IMR-90 (cell line): ENCODE data around the gene MNAT1. TPM values are rescaled to one million over a fixed set of nuclear protein-coding genes. Genes with fewer than 3 reads are reported as not detected.

Experiments
- ATAC-seq: fragments of 200-7000 bp; cut with Tn5 transposase; 2 replicates; pipeline ENCODE4 v1.9.1; 2020; ENCODE audit warnings: low read depth, mild to moderate bottlenecking, moderate library complexity
- BruUV-seq: library from RNA; stranded (reverse); fragments of 400-500 nt; replicated peaks from 2 replicates; lab custom pipeline; 2021; lab: Mats Ljungman, UMichigan
- CTCF ChIA-PET: fragments of 300-600 bp; formaldehyde crosslinking; extraction: SDS; loops from one replicate; lab custom pipeline; 2021; ENCODE audit warnings: antibody characterized with exemption; lab: Yijun Ruan, JAX
- POLR2A ChIA-PET: fragments of 300-600 bp; sonication (Branson Sonifier 250); formaldehyde crosslinking; loops from one replicate; lab custom pipeline; 2022; ENCODE audit warnings: antibody characterized with exemption; ENCODE audit not compliant: unreplicated experiment; lab: Charles Lee
- DNase-seq: peaks from one replicate; pipeline ENCODE4 v3.0.0; 2013
- H2AFZ ChIP-seq: replicated peaks from 2 replicates; pipeline ENCODE3; 2013; ENCODE audit warnings: low read length, mild to moderate bottlenecking; ENCODE audit not compliant: poor library complexity
- H2AK5ac ChIP-seq: 2 replicates; pipeline ENCODE4 v1.6.1; 2013; ENCODE audit warnings: low read depth, low read length, inconsistent platforms
- H2AK9ac ChIP-seq: replicated peaks from 2 replicates; pipeline ENCODE3; 2013; ENCODE audit warnings: mild to moderate bottlenecking, low read depth, low read length, moderate library complexity; ENCODE audit not compliant: poor library complexity
- H2BK120ac ChIP-seq: 2 replicates; pipeline ENCODE4 v1.6.1; 2013; ENCODE audit warnings: low read depth, low read length, inconsistent platforms
- H2BK15ac ChIP-seq: 3 replicates; pipeline ENCODE4 v1.6.1; 2013; ENCODE audit warnings: low read depth, low read length, inconsistent platforms
- H2BK20ac ChIP-seq: 2 replicates; pipeline ENCODE4 v1.6.1; 2013; ENCODE audit warnings: low read depth, mild to moderate bottlenecking, inconsistent platforms, low read length, moderate library complexity
- H2BK5ac ChIP-seq: 2 replicates; pipeline ENCODE4 v1.6.1; 2013; ENCODE audit warnings: mild to moderate bottlenecking, low read depth, low read length, inconsistent platforms; ENCODE audit not compliant: poor library complexity, severe bottlenecking
- H3K14ac ChIP-seq: replicated peaks from 2 replicates; pipeline ENCODE4 v1.6.1; 2013; ENCODE audit warnings: low read depth, low read length, inconsistent platforms
- H3K18ac ChIP-seq: 2 replicates; pipeline ENCODE4 v1.6.1; 2013; ENCODE audit warnings: low read depth, low read length, control low read depth
- H3K23ac ChIP-seq: 2 replicates; pipeline ENCODE4 v1.6.1; 2013; ENCODE audit warnings: low read depth, low read length, inconsistent platforms
- H3K27ac ChIP-seq: 2 replicates; pipeline ENCODE4 v1.5.1; 2013; ENCODE audit warnings: mild to moderate bottlenecking, control low read depth, low read length; ENCODE audit not compliant: insufficient read depth
- H3K27me3 ChIP-seq: 2 replicates; pipeline ENCODE4 v1.6.1; 2013; ENCODE audit warnings: low read length; ENCODE audit not compliant: control insufficient read depth, insufficient read depth
- H3K36me3 ChIP-seq: 2 replicates; pipeline ENCODE4 v1.6.1; 2013; ENCODE audit warnings: low read length, mixed read lengths; ENCODE audit not compliant: control insufficient read depth, insufficient read depth
- H3K4ac ChIP-seq: 2 replicates; pipeline ENCODE4 v1.6.1; 2013; ENCODE audit warnings: low read depth, low read length, inconsistent platforms
- H3K4me1 ChIP-seq: 2 replicates; pipeline ENCODE4 v1.6.1; 2013; ENCODE audit warnings: low read length, mixed read lengths; ENCODE audit not compliant: control insufficient read depth, insufficient read depth
- H3K4me2 ChIP-seq: 2 replicates; pipeline ENCODE4 v1.6.1; 2013; ENCODE audit warnings: low read depth, mild to moderate bottlenecking, control low read depth, low read length, moderate library complexity
- H3K4me3 ChIP-seq: 2 replicates; pipeline ENCODE4 v1.5.1; 2013; ENCODE audit warnings: low read depth, mild to moderate bottlenecking, control low read depth, low read length, moderate library complexity; ENCODE audit not compliant: insufficient read depth
- H3K56ac ChIP-seq: 2 replicates; pipeline ENCODE4 v1.6.1; 2013; ENCODE audit warnings: low read length, inconsistent platforms; ENCODE audit not compliant: insufficient read depth; ENCODE audit errors: extremely low read depth
- H3K79me1 ChIP-seq, 2 experiments: 2 replicates each; pipeline ENCODE4 v1.6.1; 2013; ENCODE audit warnings: low read length in 2 of 2, inconsistent platforms in 1 of 2, low read depth in 1 of 2
- H3K9ac ChIP-seq: 2 replicates; pipeline ENCODE4 v1.6.1; 2013; ENCODE audit warnings: low read depth, low read length, control low read depth
- H3K9me1 ChIP-seq: 2 replicates; pipeline ENCODE4 v1.6.1; 2013; ENCODE audit warnings: low read length, inconsistent platforms; ENCODE audit not compliant: insufficient read depth
- H3K9me3 ChIP-seq: 2 replicates; pipeline ENCODE4 v1.6.1; 2013; ENCODE audit warnings: low read length; ENCODE audit not compliant: control insufficient read depth, insufficient read depth
- H4K20me1 ChIP-seq: 2 replicates; pipeline ENCODE4 v1.6.1; 2013; ENCODE audit warnings: low read length, inconsistent platforms; ENCODE audit not compliant: insufficient read depth
- H4K5ac ChIP-seq: 2 replicates; pipeline ENCODE4 v1.6.1; 2013; ENCODE audit warnings: mild to moderate bottlenecking, low read depth, low read length, control low read depth
- H4K8ac ChIP-seq, 2 experiments: 2 replicates each; pipeline ENCODE4 v1.6.1; 2013; ENCODE audit warnings: low read depth in 2 of 2, low read length in 2 of 2, control low read depth in 1 of 2, inconsistent platforms in 1 of 2
- H4K91ac ChIP-seq: 2 replicates; pipeline ENCODE4 v1.6.1; 2013; ENCODE audit warnings: low read depth, low read length, inconsistent platforms; ENCODE audit not compliant: insufficient read depth
- RCOR1 ChIP-seq: IDR thresholded peaks from 2 replicates; pipeline ENCODE4 v1.6.1; 2012; ENCODE audit warnings: mild to moderate bottlenecking, low read length, improper control_type of control experiment; ENCODE audit not compliant: insufficient replicate concordance
- SMC3 ChIP-seq: fragments of 150-350 bp; IDR thresholded peaks from 2 replicates; pipeline ENCODE4 v1.6.1; 2016; ENCODE audit warnings: low read depth, mild to moderate bottlenecking, antibody characterized with exemption, low read length, moderate library complexity
- WGBS, 2 experiments: methylation state at CpG; one replicate each; pipeline versions ENCODE4 v1.1.5 to v1.1.7; 2013; ENCODE audit warnings: missing lambda C conversion rate in 2 of 2; ENCODE audit not compliant: insufficient read length in 1 of 2; ENCODE audit errors: extremely low coverage in 2 of 2; 5-methylcytosine and 5-hydroxymethylcytosine counted together
- dilution Hi-C: fragments of 300-500 bp; cut with HindIII; formaldehyde crosslinking; loops from one replicate; pipeline ENCODE4 v1.14.3; 2018; ENCODE audit warnings: low sequenced_read_pairs; ENCODE audit not compliant: unreplicated experiment
- in situ Hi-C: fragments of 300-500 bp; cut with MboI; formaldehyde crosslinking; loops from 3 replicates; pipeline ENCODE4 v1.14.3; 2019; ENCODE audit warnings: low sequenced_read_pairs, inconsistent platforms, mixed read lengths
- intact Hi-C: fragments of 100-400 bp; cut with micrococcal nuclease; formaldehyde crosslinking; loops from 2 replicates; pipeline ENCODE4 v1.10.0; 2022
- polyA plus RNA-seq, 3 experiments: library from polyadenylated mRNA; depleted of rRNA; stranded (reverse); fragments of >200 nt; gene quantifications; 2 replicates each; pipeline ENCODE4 v1.2.3, GENCODE V29; 2012; ENCODE audit warnings: low replicate concordance in 1 of 3
- total RNA-seq: library from RNA; depleted of rRNA; stranded (reverse); fragments of >200 nt; gene quantifications from 2 replicates; pipeline ENCODE4 v1.2.3, GENCODE V29; 2012

MNAT1 gene
- total and polyA plus RNA-seq, 2 of the 4 experiments (the other 2 are of a cell fraction), result 48.2 to 53.0 TPM

- no CpG with 5 or more reads among the region's 3 CpGs for WGBS, 2 experiments
- H2BK15ac ChIP-seq, result no peak overlapping the region
- no TSS peak for BruUV-seq
- H3K14ac ChIP-seq, result no peak overlapping the region
- no peak overlapping the region for H3K56ac ChIP-seq
- H4K20me1 ChIP-seq, result peaks cover 3% of the 10 kb centered on the region; the same call in 1 of the 2 replicates
- peaks cover 3% of the 10 kb centered on the region; the same call in 1 of the 2 replicates for H3K9me1 ChIP-seq
- peaks cover 5 to 13% of the 10 kb centered on the region in 2 experiments; a peak in 3 of 4 replicates for H3K79me1 ChIP-seq
- no peak for DNase-seq
- H2AK5ac ChIP-seq, result no peak overlapping the region
- H4K5ac ChIP-seq, result no peak overlapping the region
- H2AFZ ChIP-seq, result no peak overlapping the region
- no peak overlapping the region for H2BK5ac ChIP-seq
- no peak overlapping the region for H3K4me3 ChIP-seq
- CTCF ChIA-PET, result no interaction called here
- H3K4ac ChIP-seq, result no peak overlapping the region
- H3K27ac ChIP-seq, result no peak overlapping the region
- no peak for ATAC-seq
- intact Hi-C loops (no loop called here), in situ Hi-C loops (no loop called here), dilution Hi-C loops (no loop called here)
- no peaks in the 10 kb centered on the region for H3K9me3 ChIP-seq
- H2AK9ac ChIP-seq, result no peak overlapping the region
- no peak overlapping the region for H3K18ac ChIP-seq
- H3K36me3 ChIP-seq, result no peaks in the 10 kb centered on the region
- H2BK20ac ChIP-seq, result no peak overlapping the region
- no peak overlapping the region for H3K4me2 ChIP-seq
- H3K9ac ChIP-seq, result no peak overlapping the region
- H3K23ac ChIP-seq, result no peak overlapping the region
- POLR2A ChIA-PET, result no interaction called here
- no peak overlapping the region for H4K8ac ChIP-seq
- H3K27me3 ChIP-seq, result no peaks in the 10 kb centered on the region
- no peak for TF ChIP-seq RCOR1
- TF ChIP-seq SMC3, result no peak
- H4K91ac ChIP-seq, result no peak overlapping the region
- H2BK120ac ChIP-seq, result no peak overlapping the region
- H3K4me1 ChIP-seq, result peaks cover 7% of the 10 kb centered on the region
Observed at GRCh38 chr14:60946773-60947172, 212.2 kb downstream of the MNAT1 start.
